B cell (primary cell): ENCODE measurements around the gene FIG4. TPM values are rescaled to one million over a fixed set of nuclear protein-coding genes. Genes with fewer than 3 reads are reported as not detected.

ENCODE experiments used
- ATAC-seq: fragments of 200-7000 bp; cut with Tn5 transposase; one replicate; pipeline ENCODE4 v1.10.0; 2021; ENCODE audit warnings: low read depth, mild to moderate bottlenecking, moderate number of reproducible peaks, moderate library complexity
- CTCF ChIA-PET: fragments of 350-600 bp; sonication (Branson Sonifier 250); formaldehyde crosslinking; loops from one replicate; lab custom pipeline; 2021; ENCODE audit warnings: antibody characterized with exemption, inconsistent platforms; lab: Charles Lee
- POLR2A ChIA-PET: fragments of 350-600 bp; sonication (Branson Sonifier 250); formaldehyde crosslinking; loops from one replicate; lab custom pipeline; 2021; ENCODE audit warnings: antibody characterized with exemption; lab: Charles Lee
- DNase-seq: peaks from one replicate; pipeline ENCODE4 v3.0.0; 2013
- H2AFZ ChIP-seq: 2 replicates; pipeline ENCODE4 v1.6.1; 2012; ENCODE audit warnings: mild to moderate bottlenecking, low read depth, low read length; ENCODE audit not compliant: insufficient read depth, poor library complexity, severe bottlenecking
- H3K27ac ChIP-seq, 2 donors: 1 replicate in 1 of 2; 2 replicates in 1 of 2; pipeline ENCODE4 v1.5.1; 2012 to 2013; ENCODE audit warnings: low read length in 2 of 2, mild to moderate bottlenecking in 2 of 2, moderate library complexity in 1 of 2
- H3K27me3 ChIP-seq, 4 experiments: fragments of 200-600 bp in 1 of 4; sonication (generic) in 1 of 4; replicated peaks in 1 of 4; 1 replicate in 2 of 4; 2 replicates in 2 of 4; pipeline versions ENCODE4 v1.6.1 to v1.7.0; 2013 to 2016; ENCODE audit warnings: low read length in 3 of 4, mild to moderate bottlenecking in 2 of 4, mixed read lengths in 1 of 4, moderate library complexity in 1 of 4; ENCODE audit not compliant: insufficient read depth in 4 of 4, control insufficient read depth in 3 of 4; ENCODE audit errors: control extremely low read depth in 1 of 4
- H3K36me3 ChIP-seq, 2 experiments: replicated peaks in 1 of 2; 1 replicate in 1 of 2; 2 replicates in 1 of 2; pipeline versions ENCODE4 v1.6.1 to v1.7.1; 2013; ENCODE audit warnings: low read length in 1 of 2; ENCODE audit not compliant: insufficient read depth in 2 of 2, control insufficient read depth in 1 of 2; ENCODE audit errors: control extremely low read depth in 1 of 2, extremely low read depth in 1 of 2
- H3K4me1 ChIP-seq, 2 donors: fragments of 200-600 bp in 1 of 2; sonication (generic) in 1 of 2; 1 replicate in 1 of 2; 2 replicates in 1 of 2; pipeline versions ENCODE4 v1.5.1 to v1.6.1; 2013 to 2017; ENCODE audit warnings: low read length in 2 of 2; ENCODE audit not compliant: control insufficient read depth in 2 of 2, insufficient read depth in 2 of 2
- H3K4me2 ChIP-seq: replicated peaks from 2 replicates; pipeline ENCODE3; 2012; ENCODE audit warnings: mild to moderate bottlenecking, low read depth, low read length; ENCODE audit not compliant: poor library complexity, severe bottlenecking
- H3K4me3 ChIP-seq, 5 experiments: fragments of 200-600 bp in 1 of 5; sonication (generic) in 1 of 5; 1 replicate in 3 of 5; 2 replicates in 2 of 5; pipeline versions ENCODE4 v1.5.1 to v1.7.0; 2011 to 2016; ENCODE audit warnings: low read length in 4 of 5, mild to moderate bottlenecking in 4 of 5, low read depth in 2 of 5, control low read depth in 1 of 5, moderate library complexity in 1 of 5; ENCODE audit not compliant: insufficient read depth in 1 of 5; ENCODE audit errors: control extremely low read depth in 1 of 5, extremely low read depth in 1 of 5
- H3K79me2 ChIP-seq: fragments of 200-600 bp; sonication (generic); one replicate; pipeline ENCODE4 v1.6.0; 2016; ENCODE audit warnings: low read length; ENCODE audit not compliant: control insufficient read depth, insufficient read depth
- H3K9ac ChIP-seq: fragments of 200-600 bp; sonication (generic); 2 replicates; pipeline ENCODE4 v1.6.1; 2017; ENCODE audit warnings: mild to moderate bottlenecking, low read length, moderate library complexity
- H3K9me3 ChIP-seq, 3 donors: one replicate each; pipeline versions ENCODE4 v1.6.1 to v1.7.1; 2013; ENCODE audit warnings: low read length in 2 of 3; ENCODE audit not compliant: control insufficient read depth in 2 of 3, insufficient read depth in 1 of 3; ENCODE audit errors: control extremely low read depth in 1 of 3
- H4K20me1 ChIP-seq: 2 replicates; pipeline ENCODE4 v1.6.0; 2012; ENCODE audit warnings: mild to moderate bottlenecking, low read length; ENCODE audit not compliant: insufficient read depth, control insufficient read depth, poor library complexity, severe bottlenecking
- H3K27ac Mint-ChIP-seq: one replicate; pipeline ENCODE4 v1.8.0; 2021; ENCODE audit warnings: mixed read lengths
- H3K27me3 Mint-ChIP-seq: one replicate; pipeline ENCODE4 v1.8.0; 2021; ENCODE audit warnings: mixed read lengths
- H3K4me1 Mint-ChIP-seq: one replicate; pipeline ENCODE4 v1.8.0; 2021; ENCODE audit warnings: mixed read lengths
- H3K4me3 Mint-ChIP-seq: one replicate; pipeline ENCODE4 v1.8.0; 2021; ENCODE audit warnings: mixed read lengths
- H3K9me3 Mint-ChIP-seq: one replicate; pipeline ENCODE4 v1.8.0; 2022; ENCODE audit warnings: mixed read lengths; ENCODE audit not compliant: insufficient read depth
- CTCF ChIP-seq: fragments of 200-600 bp; IDR thresholded peaks from one replicate; pipeline ENCODE4 v1.8.0; 2022; ENCODE audit warnings: antibody characterized with exemption, mild to moderate bottlenecking
- EZH2 ChIP-seq: IDR thresholded peaks from 2 replicates; pipeline ENCODE4 v1.6.1; 2012; ENCODE audit warnings: borderline replicate concordance, low read depth, mild to moderate bottlenecking, moderate library complexity, low read length; ENCODE audit not compliant: insufficient read depth, poor library complexity, severe bottlenecking
- WGBS: methylation state at CpG from one replicate; pipeline ENCODE4 v1.1.5; 2013; ENCODE audit warnings: missing lambda C conversion rate; ENCODE audit not compliant: insufficient coverage; 5-methylcytosine and 5-hydroxymethylcytosine counted together
- intact Hi-C: fragments of 100-400 bp; cut with micrococcal nuclease; formaldehyde crosslinking; loops from one replicate; pipeline ENCODE4 v1.10.0; 2022
- polyA plus RNA-seq: library from polyadenylated mRNA; depleted of rRNA; stranded (reverse); fragments of >200 nt; gene quantifications from 2 replicates; pipeline ENCODE4 v1.2.3, GENCODE V29; 2012
- total RNA-seq, 2 donors: library from RNA; stranded (reverse); fragments of 120-200 nt in 1 of 2; gene quantifications; 1 replicate in 1 of 2; 2 replicates in 1 of 2; pipeline versions ENCODE4 v1.2.3 to v1.2.4, GENCODE V29; 2013 to 2022

FIG4 gene
- total and polyA plus RNA-seq, 2 donors (not counting 1 experiment from before 2014, with no cell fraction given), result 28.2 to 31.5 TPM

- no peak overlapping the region for H3K4me3 ChIP-seq
- ChIA-PET CTCF (interaction anchor here (0.7 to 5.2 kb wide), 2 partner anchors 319 to 327 kb away, joined by 3 to 22 read pairs; no protein-coding TSS in a partner anchor), POLR2A (no interaction called here)
- H3K27ac ChIP-seq, result no peak overlapping the region
- no peak overlapping the region for H3K9ac ChIP-seq
- intact Hi-C loops, result no loop called here
- H3K27me3 ChIP-seq, result no peaks in the 10 kb centered on the region
- peaks cover 63% of the 10 kb centered on the region for H3K79me2 ChIP-seq
- peaks cover 44% of the 10 kb centered on the region for H4K20me1 ChIP-seq
- peaks cover 8 to 10% of the 10 kb centered on the region in 2 donors for H3K4me1 ChIP-seq
- peaks cover 0 to 3% (median 2%) of the 10 kb centered on the region in 3 donors for H3K9me3 ChIP-seq
- WGBS, result 82% methylated on average over 8 of the region's 8 CpGs
- TF ChIP-seq EZH2 (no peak), CTCF (no peak)
- no peaks in the 10 kb centered on the region for H3K27me3 Mint-ChIP-seq
- DNase-seq (no peak), ATAC-seq (no peak)
- H3K4me3 Mint-ChIP-seq, result no peak overlapping the region
- H3K36me3 ChIP-seq, result peaks cover 0 to 23% of the 10 kb centered on the region in 2 experiments
- H3K4me1 Mint-ChIP-seq, result peaks cover 47% of the 10 kb centered on the region
- no peak overlapping the region for H3K27ac Mint-ChIP-seq
- no peak overlapping the region for H3K4me2 ChIP-seq
- H3K9me3 Mint-ChIP-seq, result peaks cover 10% of the 10 kb centered on the region
- no peak overlapping the region for H2AFZ ChIP-seq
Measured at GRCh38 chr6:109713097-109713496, 22.0 kb downstream of the FIG4 start.

GRCh38 chr6:109714166-109714565 is 23.1 kb downstream of the FIG4 start:
- WGBS, result 100% methylated on average over 1 of the region's 3 CpGs
- CTCF ChIA-PET, result interaction anchor here (1.1 to 5.2 kb wide), 3 partner anchors 9 to 326 kb away, joined by 3 to 22 read pairs (median 10); no protein-coding TSS in a partner anchor

More at GRCh38 chr6:109714166-109714565, 23.1 kb downstream of the FIG4 start:
- TF ChIP-seq EZH2, result no peak
- no peak for TF ChIP-seq CTCF
- POLR2A ChIA-PET, result no interaction called here
- no peak overlapping the region for H3K9ac ChIP-seq
- Mint-ChIP-seq H3K4me3 (no peak overlapping the region), H3K4me1 (peaks cover 43% of the 10 kb centered on the region), H3K9me3 (peaks cover 6% of the 10 kb centered on the region), H3K27me3 (no peaks in the 10 kb centered on the region), H3K27ac (no peak overlapping the region)
- H3K79me2 ChIP-seq, result peaks cover 55% of the 10 kb centered on the region
- peaks cover 45% of the 10 kb centered on the region for H4K20me1 ChIP-seq
- no peak overlapping the region for H2AFZ ChIP-seq
- peaks cover 0 to 3% (median 0%) of the 10 kb centered on the region in 3 donors for H3K9me3 ChIP-seq
- no peak overlapping the region for H3K4me3 ChIP-seq
- peaks cover 2 to 31% of the 10 kb centered on the region in 2 experiments for H3K36me3 ChIP-seq
- intact Hi-C loops, result no loop called here
- peaks cover 9 to 11% of the 10 kb centered on the region in 2 donors for H3K4me1 ChIP-seq
- ATAC-seq (no peak), DNase-seq (no peak)
- no peak overlapping the region for H3K27ac ChIP-seq
- H3K4me2 ChIP-seq, result no peak overlapping the region
- no peaks in the 10 kb centered on the region for H3K27me3 ChIP-seq
